MM.1S (cell line): Measurements from ENCODE around the gene RHOV.

Experiments used
- CTCF ChIP-seq: fragments of 300-600 bp; sonication (generic); IDR thresholded peaks from 2 replicates; pipeline ENCODE4 v1.5.1; 2016; ENCODE audit warnings: antibody characterized with exemption, low read length, mixed read lengths
- EZH2 ChIP-seq: fragments of 300-600 bp; sonication (generic); optimal IDR thresholded peaks from 2 replicates; pipeline ENCODE3; 2017; ENCODE audit warnings: low read depth, mild to moderate bottlenecking, antibody characterized with exemption, low read length, mixed read lengths

- TF ChIP-seq CTCF, result no peak
- no peak for TF ChIP-seq EZH2
Measured at GRCh38 chr15:40845511-40846284, 28.3 kb downstream of the RHOV start.
